Effector memory CD4-positive, alpha-beta T cell (primary cell): ENCODE data around the gene ADGRG4.
"Not testable (repeated sequence)": the region's sequence is repeated elsewhere in the genome, so short reads cannot be mapped to it uniquely, and the experiment has no call there.

Source experiments
- DNase-seq, 3 donors: peaks; one replicate each; pipeline ENCODE4 v3.0.0-alpha.2; 2020
- H3K27ac ChIP-seq: 2 replicates; pipeline ENCODE4 v1.7.0; 2013; ENCODE audit warnings: mild to moderate bottlenecking, low read length, moderate library complexity; ENCODE audit not compliant: insufficient read depth, poor library complexity, severe bottlenecking
- H3K27me3 ChIP-seq: replicated peaks from 2 replicates; pipeline ENCODE4 v1.7.0; 2013; ENCODE audit warnings: mild to moderate bottlenecking, low read length; ENCODE audit not compliant: insufficient read depth, control insufficient read depth, poor library complexity, severe bottlenecking
- H3K36me3 ChIP-seq: 2 replicates; pipeline ENCODE4 v1.7.0; 2013; ENCODE audit warnings: mild to moderate bottlenecking, low read length, moderate library complexity; ENCODE audit not compliant: control insufficient read depth, insufficient read depth
- H3K4me1 ChIP-seq: 2 replicates; pipeline ENCODE4 v1.7.0; 2013; ENCODE audit warnings: low read length, mild to moderate bottlenecking; ENCODE audit not compliant: control insufficient read depth, insufficient read depth, poor library complexity, severe bottlenecking
- H3K4me3 ChIP-seq: 2 replicates; pipeline ENCODE4 v1.7.0; 2013; ENCODE audit warnings: low read length, low read depth, mild to moderate bottlenecking; ENCODE audit not compliant: insufficient read depth, poor library complexity, severe bottlenecking
- H3K9me3 ChIP-seq: 2 replicates; pipeline ENCODE4 v1.7.0; 2013; ENCODE audit warnings: mild to moderate bottlenecking, low read length, moderate library complexity; ENCODE audit not compliant: control insufficient read depth

ADGRG4 gene

GRCh38 chrX:136417806-136418205 is 117.0 kb downstream of the ADGRG4 start:
- H3K9me3 ChIP-seq, result no peaks in the 10 kb centered on the region
- no peaks in the 10 kb centered on the region for H3K4me1 ChIP-seq
- no peak overlapping the region for H3K27ac ChIP-seq

GRCh38 chrX:136421338-136421737 is 120.6 kb downstream of the ADGRG4 start:
- H3K27ac ChIP-seq, result no peak overlapping the region
- H3K4me3 ChIP-seq, result no peak overlapping the region
- H3K4me1 ChIP-seq, result no peaks in the 10 kb centered on the region
- no peak for DNase-seq
- H3K9me3 ChIP-seq, result no peaks in the 10 kb centered on the region
- H3K27me3 ChIP-seq, result no peaks in the 10 kb centered on the region
- H3K36me3 ChIP-seq, result no peaks in the 10 kb centered on the region

More at GRCh38 chrX:136417806-136418205, 117.0 kb downstream of the ADGRG4 start:
- Histone ChIP-seq H3K36me3 (no peaks in the 10 kb centered on the region), H3K27me3 (no peaks in the 10 kb centered on the region), H3K4me3 (no peak overlapping the region)
- DNase-seq, result no peak

GRCh38 chrX:136423724-136424123 is 123.0 kb downstream of the ADGRG4 start:
- no peak for DNase-seq
- no peaks in the 10 kb centered on the region for H3K9me3 ChIP-seq
- H3K36me3 ChIP-seq, result no peaks in the 10 kb centered on the region
- H3K27me3 ChIP-seq, result no peaks in the 10 kb centered on the region
- H3K4me3 ChIP-seq, result no peak overlapping the region
- H3K27ac ChIP-seq, result no peak overlapping the region
- H3K4me1 ChIP-seq, result no peaks in the 10 kb centered on the region

GRCh38 chrX:136425996-136426395 is 125.2 kb downstream of the ADGRG4 start:
- H3K36me3 ChIP-seq, result no peaks in the 10 kb centered on the region

GRCh38 chrX:136431625-136432024 is 130.9 kb downstream of the ADGRG4 start:
- no peaks in the 10 kb centered on the region for H3K9me3 ChIP-seq
- no peaks in the 10 kb centered on the region for H3K27me3 ChIP-seq
- H3K4me3 ChIP-seq, result no peak overlapping the region
- no peaks in the 10 kb centered on the region for H3K4me1 ChIP-seq
- no peaks in the 10 kb centered on the region for H3K36me3 ChIP-seq
- no peak for DNase-seq
- H3K27ac ChIP-seq, result no peak overlapping the region

More at GRCh38 chrX:136425996-136426395, 125.2 kb downstream of the ADGRG4 start:
- no peak overlapping the region for H3K4me3 ChIP-seq
- no peak overlapping the region for H3K27ac ChIP-seq
- no peak for DNase-seq
- no peaks in the 10 kb centered on the region for H3K27me3 ChIP-seq
- no peaks in the 10 kb centered on the region for H3K4me1 ChIP-seq
- H3K9me3 ChIP-seq, result no peaks in the 10 kb centered on the region

GRCh38 chrX:136437774-136438173 is 137.0 kb downstream of the ADGRG4 start:
- no peak for DNase-seq
- Histone ChIP-seq H3K36me3 (no peaks in the 10 kb centered on the region), H3K27ac (no peak overlapping the region), H3K4me3 (no peak overlapping the region), H3K9me3 (no peaks in the 10 kb centered on the region), H3K4me1 (no peaks in the 10 kb centered on the region), H3K27me3 (no peaks in the 10 kb centered on the region)

GRCh38 chrX:136438192-136438591 is 137.4 kb downstream of the ADGRG4 start:
- DNase-seq, result no peak
- Histone ChIP-seq H3K4me1 (no peaks in the 10 kb centered on the region), H3K27ac (no peak overlapping the region), H3K27me3 (no peaks in the 10 kb centered on the region), H3K36me3 (no peaks in the 10 kb centered on the region), H3K4me3 (no peak overlapping the region), H3K9me3 (no peaks in the 10 kb centered on the region)

GRCh38 chrX:136445674-136446073 is 144.9 kb downstream of the ADGRG4 start:
- not testable (repeated sequence) for H3K9me3 ChIP-seq, H3K4me1 ChIP-seq, H3K4me3 ChIP-seq, DNase-seq, H3K36me3 ChIP-seq, H3K27me3 ChIP-seq, H3K27ac ChIP-seq

- DNase-seq, result no peak
- Histone ChIP-seq H3K4me3 (no peak overlapping the region), H3K27me3 (no peaks in the 10 kb centered on the region), H3K36me3 (no peaks in the 10 kb centered on the region), H3K4me1 (no peaks in the 10 kb centered on the region), H3K27ac (no peak overlapping the region), H3K9me3 (no peaks in the 10 kb centered on the region)
These were observed 145.4 kb downstream of the ADGRG4 start for GRCh38 chrX:136446208-136446607.

GRCh38 chrX:136447308-136447707 is 146.5 kb downstream of the ADGRG4 start:
- H3K9me3 ChIP-seq, result no peaks in the 10 kb centered on the region
- no peaks in the 10 kb centered on the region for H3K4me1 ChIP-seq
- no peaks in the 10 kb centered on the region for H3K36me3 ChIP-seq
- DNase-seq, result no peak
- H3K27me3 ChIP-seq, result no peaks in the 10 kb centered on the region
- H3K4me3 ChIP-seq, result no peak overlapping the region
- H3K27ac ChIP-seq, result no peak overlapping the region

GRCh38 chrX:136447968-136448367 is 147.2 kb downstream of the ADGRG4 start:
- Histone ChIP-seq H3K9me3 (no peaks in the 10 kb centered on the region), H3K27ac (no peak overlapping the region), H3K4me3 (no peak overlapping the region), H3K4me1 (no peaks in the 10 kb centered on the region), H3K36me3 (no peaks in the 10 kb centered on the region), H3K27me3 (no peaks in the 10 kb centered on the region)
- DNase-seq, result no peak
